ENCODE results near the gene ANKRD29.
"Not testable (repeated sequence)": the region's sequence is repeated elsewhere in the genome, so short reads cannot be mapped to it uniquely, and the experiment has no call there.

GRCh38 chr18:23557511-23557910, 105.2 kb downstream of the ANKRD29 start:
- not testable (repeated sequence) for TF ChIP-seq CTCF, POLR2A (IDR thresholded peaks at IDR 0.05)
